D721Med (cell line): Measurements from ENCODE around the gene DPP6.

ENCODE experiments used
- DNase-seq: peaks from one replicate; pipeline ENCODE4 v3.0.0; 2011; ENCODE audit warnings: low spot score; ENCODE audit not compliant: insufficient read length
- FAIRE-seq: peaks from 2 replicates; lab custom pipeline; 2011; peaks lifted over from hg19 to GRCh38; lab: Jason Lieb, UNC
- TF ChIP-seq, protein P1 (sequence below): IDR thresholded peaks from 2 replicates; pipeline ENCODE4 v1.5.1; 2012; ENCODE audit warnings: mild to moderate bottlenecking, control low read depth; ENCODE audit not compliant: insufficient read depth; ENCODE audit errors: missing control alignments

DPP6 gene

DNA sequence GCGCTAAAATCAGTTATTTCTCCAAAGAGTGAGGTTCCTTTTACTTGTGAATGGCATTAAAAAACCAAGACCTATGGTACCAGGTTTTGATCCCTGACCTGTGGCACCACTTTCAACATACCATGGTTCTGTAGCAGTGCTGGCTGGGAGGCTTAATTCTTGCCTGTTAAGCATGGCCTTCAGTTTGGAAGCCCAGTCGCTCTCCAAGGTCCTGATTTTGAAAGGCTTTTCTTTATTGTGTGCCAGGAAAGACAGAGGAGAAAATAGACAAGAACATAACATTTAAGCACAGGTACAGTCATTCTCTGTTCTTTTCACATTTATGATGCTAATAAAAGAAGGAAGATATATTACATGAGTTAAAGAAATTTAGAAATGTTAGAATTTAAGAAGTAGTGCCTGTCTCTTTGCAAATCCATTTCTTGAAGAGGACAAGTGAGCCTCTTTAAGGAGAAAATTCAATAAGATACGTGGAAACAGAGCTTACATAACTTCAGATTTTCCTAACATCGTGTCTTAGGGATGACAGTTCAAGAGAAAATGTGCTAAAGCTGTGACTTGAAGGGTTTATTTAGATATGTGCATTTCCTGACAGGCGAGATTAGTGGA lies 357.6 kb downstream of the DPP6 start:
- TF ChIP-seq, protein P1, sequence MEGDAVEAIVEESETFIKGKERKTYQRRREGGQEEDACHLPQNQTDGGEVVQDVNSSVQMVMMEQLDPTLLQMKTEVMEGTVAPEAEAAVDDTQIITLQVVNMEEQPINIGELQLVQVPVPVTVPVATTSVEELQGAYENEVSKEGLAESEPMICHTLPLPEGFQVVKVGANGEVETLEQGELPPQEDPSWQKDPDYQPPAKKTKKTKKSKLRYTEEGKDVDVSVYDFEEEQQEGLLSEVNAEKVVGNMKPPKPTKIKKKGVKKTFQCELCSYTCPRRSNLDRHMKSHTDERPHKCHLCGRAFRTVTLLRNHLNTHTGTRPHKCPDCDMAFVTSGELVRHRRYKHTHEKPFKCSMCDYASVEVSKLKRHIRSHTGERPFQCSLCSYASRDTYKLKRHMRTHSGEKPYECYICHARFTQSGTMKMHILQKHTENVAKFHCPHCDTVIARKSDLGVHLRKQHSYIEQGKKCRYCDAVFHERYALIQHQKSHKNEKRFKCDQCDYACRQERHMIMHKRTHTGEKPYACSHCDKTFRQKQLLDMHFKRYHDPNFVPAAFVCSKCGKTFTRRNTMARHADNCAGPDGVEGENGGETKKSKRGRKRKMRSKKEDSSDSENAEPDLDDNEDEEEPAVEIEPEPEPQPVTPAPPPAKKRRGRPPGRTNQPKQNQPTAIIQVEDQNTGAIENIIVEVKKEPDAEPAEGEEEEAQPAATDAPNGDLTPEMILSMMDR = no peak
- DNase-seq (no peak), FAIRE-seq (no peak)

DNA sequence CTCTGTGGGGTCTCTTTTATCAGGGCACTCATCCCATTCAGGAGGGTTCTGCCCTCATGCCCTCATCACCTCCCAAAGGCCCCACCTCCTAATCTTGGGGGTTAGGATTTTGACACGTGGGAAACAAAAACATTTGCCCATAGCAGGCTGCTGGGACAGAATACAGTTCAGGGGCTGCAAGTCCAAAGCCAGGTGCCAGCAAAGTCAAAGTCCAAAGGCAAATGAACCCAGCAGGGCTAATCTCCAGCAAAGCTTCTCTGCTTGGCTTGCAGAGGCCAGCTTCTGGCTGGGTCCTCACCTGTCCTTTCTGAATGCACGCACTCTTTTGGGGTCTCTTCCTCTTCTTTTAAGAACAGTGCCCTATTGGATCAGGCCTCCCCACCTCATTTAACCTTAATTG lies 359.9 kb downstream of the DPP6 start:
- TF ChIP-seq, protein P1 = no peak

GRCh38 chr7:154415709-154416399 lies 363.7 kb downstream of the DPP6 start:
- FAIRE-seq (no peak), DNase-seq (no peak)
- TF ChIP-seq, protein P1 = no peak

More for the DNA sequence above, 359.9 kb downstream of the DPP6 start:
- DNase-seq = no peak
- FAIRE-seq = no peak

DNA sequence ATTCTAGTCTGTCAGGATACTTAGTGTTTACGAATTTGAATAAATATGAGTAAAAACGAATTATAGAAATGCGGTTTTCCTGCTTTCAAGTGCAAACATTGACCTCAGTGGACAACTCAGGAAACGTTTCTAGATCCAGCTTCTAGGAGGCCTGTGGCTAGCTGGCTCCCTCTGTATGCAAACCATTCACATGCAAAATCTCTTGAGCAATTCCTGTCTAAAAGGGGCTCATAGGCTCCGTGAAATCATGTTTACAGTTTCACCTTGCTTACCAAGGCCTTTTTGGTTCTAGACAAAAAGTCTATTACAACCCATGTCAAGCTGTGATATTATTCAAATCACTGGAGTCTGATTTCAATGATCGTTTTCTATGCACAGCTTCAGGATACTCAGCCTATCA lies 364.5 kb downstream of the DPP6 start:
- FAIRE-seq (no peak), DNase-seq (no peak)
- TF ChIP-seq, protein P1 = no peak

DNA sequence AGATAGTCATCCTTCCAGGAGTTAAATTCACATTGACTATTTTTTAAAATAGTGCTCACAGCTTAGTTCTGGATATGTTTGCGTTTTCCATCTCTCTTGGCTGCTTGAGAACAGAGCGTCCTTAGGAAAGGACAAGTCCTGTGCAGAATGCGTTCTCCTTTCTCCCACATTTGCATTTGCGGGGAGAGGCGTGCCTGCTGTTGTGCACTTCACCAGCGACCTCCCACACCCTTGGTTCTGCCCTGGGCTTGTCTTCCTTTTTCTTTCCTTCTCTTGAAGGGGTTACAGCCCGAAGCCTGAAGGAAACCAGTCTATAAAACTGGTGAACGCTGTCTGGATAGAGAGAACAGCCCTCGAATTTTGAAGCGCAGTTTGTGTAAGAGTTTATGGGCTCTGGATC lies 367.1 kb downstream of the DPP6 start:
- TF ChIP-seq, protein P1 = no peak
- no peak for DNase-seq
- FAIRE-seq = no peak

DNA sequence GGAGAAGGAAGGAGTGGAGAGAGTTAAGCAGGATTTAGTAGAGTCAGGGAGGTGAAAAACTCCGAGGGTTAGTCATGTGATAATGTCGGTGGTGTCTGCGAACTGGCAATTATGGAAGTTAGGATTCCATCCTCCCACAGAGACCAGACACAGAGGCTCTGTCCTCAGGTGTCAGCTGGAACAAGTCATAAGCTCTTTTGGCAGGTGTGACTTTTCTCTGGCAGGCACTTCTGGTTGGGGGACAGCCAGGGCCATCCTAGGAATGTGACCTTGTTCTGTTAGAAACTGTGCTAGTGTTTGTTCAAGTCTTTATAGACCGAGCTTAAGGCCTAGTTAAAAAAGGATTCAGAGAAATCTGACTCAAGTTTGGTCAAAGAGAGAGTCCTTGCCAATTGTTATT lies 371.0 kb downstream of the DPP6 start:
- FAIRE-seq (no peak), DNase-seq (no peak)
- TF ChIP-seq, protein P1 = no peak

DNA sequence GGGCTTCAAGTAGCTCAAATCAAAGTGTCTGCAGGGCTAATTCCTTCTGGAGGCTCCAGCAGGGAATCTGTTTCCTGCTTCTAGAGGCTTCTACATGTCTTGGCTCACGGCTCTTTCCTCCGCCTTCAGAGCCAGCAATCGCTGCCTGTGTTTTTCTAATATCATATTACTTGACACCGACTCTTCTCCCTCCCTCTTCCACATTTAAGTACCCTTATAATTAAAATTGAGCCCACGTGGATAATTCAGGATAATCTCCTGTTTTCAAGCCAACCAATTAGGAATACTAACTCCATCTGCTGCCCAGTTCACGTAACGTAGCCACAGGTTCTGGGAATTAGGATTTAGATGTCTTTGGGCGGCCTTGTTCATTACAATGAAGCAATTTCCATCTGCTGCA lies 372.2 kb downstream of the DPP6 start:
- FAIRE-seq (no peak), DNase-seq (no peak)
- TF ChIP-seq, protein P1 = peak; percentile 16
